Endodermal cell (in vitro differentiated cells): ENCODE results near the gene ASB10. TPM values are rescaled to one million over a fixed set of nuclear protein-coding genes. Genes with fewer than 3 reads are reported as not detected.
A peak's percentile ranks its signal among the peaks of the same experiment; 100 is the strongest.

Experiments
- DNase-seq: peaks from one replicate; pipeline ENCODE4 v3.0.0-alpha.2; 2017
- H3K27ac ChIP-seq: 2 replicates; pipeline ENCODE4 v1.5.1; 2013; ENCODE audit warnings: mild to moderate bottlenecking, low read depth, low read length, moderate library complexity
- H3K27me3 ChIP-seq: 2 replicates; pipeline ENCODE4 v1.6.1; 2013; ENCODE audit warnings: mild to moderate bottlenecking, low read length, moderate library complexity; ENCODE audit not compliant: insufficient read depth, control insufficient read depth, poor library complexity, severe bottlenecking
- H3K36me3 ChIP-seq: 2 replicates; pipeline ENCODE4 v1.7.0; 2013; ENCODE audit warnings: mild to moderate bottlenecking, low read length, moderate library complexity; ENCODE audit not compliant: control insufficient read depth, insufficient read depth
- H3K4me1 ChIP-seq: one replicate; pipeline ENCODE4 v1.7.0; 2013; ENCODE audit warnings: low read length; ENCODE audit not compliant: control insufficient read depth, insufficient read depth
- H3K4me3 ChIP-seq: 2 replicates; pipeline ENCODE4 v1.5.1; 2013; ENCODE audit warnings: mild to moderate bottlenecking, low read length, moderate library complexity
- H3K9ac ChIP-seq: 2 replicates; pipeline ENCODE4 v1.6.1; 2013; ENCODE audit warnings: mild to moderate bottlenecking, low read length, moderate library complexity; ENCODE audit not compliant: poor library complexity, severe bottlenecking; ENCODE audit errors: extremely low read depth
- H3K9me3 ChIP-seq: 2 replicates; pipeline ENCODE4 v1.6.1; 2013; ENCODE audit warnings: mild to moderate bottlenecking, low read length, moderate library complexity; ENCODE audit not compliant: control insufficient read depth
- H3K27ac Mint-ChIP-seq: 2 replicates; pipeline ENCODE4 v1.8.0; 2020; ENCODE audit warnings: mixed read lengths
- H3K27me3 Mint-ChIP-seq: 2 replicates; pipeline ENCODE4 v1.8.0; 2021; ENCODE audit warnings: mild to moderate bottlenecking, mixed read lengths; ENCODE audit not compliant: insufficient read depth
- H3K36me3 Mint-ChIP-seq: 2 replicates; pipeline ENCODE4 v1.8.0; 2020; ENCODE audit warnings: low read depth, mixed read lengths
- H3K4me1 Mint-ChIP-seq: 2 replicates; pipeline ENCODE4 v1.8.0; 2020; ENCODE audit warnings: mixed read lengths
- H3K4me3 Mint-ChIP-seq: 2 replicates; pipeline ENCODE4 v1.8.0; 2020; ENCODE audit warnings: mild to moderate bottlenecking, moderate library complexity, mixed read lengths
- H3K9me3 Mint-ChIP-seq: 2 replicates; pipeline ENCODE4 v1.8.0; 2020; ENCODE audit warnings: mild to moderate bottlenecking, mixed read lengths
- CTCF ChIP-seq: fragments of 200-600 bp; sonication (generic); conservative IDR thresholded peaks from 2 replicates; pipeline ENCODE4 v1.5.0; 2021; ENCODE audit warnings: antibody characterized with exemption, mild to moderate bottlenecking
- WGBS, 2 experiments: methylation state at CpG; one replicate each; pipeline versions ENCODE4 v1.1.5 to v1.1.7; 2013; ENCODE audit warnings: missing lambda C conversion rate in 2 of 2, mixed read lengths in 1 of 2; ENCODE audit not compliant: insufficient coverage in 1 of 2, insufficient read length in 1 of 2; 5-methylcytosine and 5-hydroxymethylcytosine counted together
- total RNA-seq, 2 donors: library from RNA; stranded (reverse); fragmentation: NEBNext Ultra II Directional in 1 of 2; extraction: Animal tissue kit (Norgen Biotek cat#: 25700) in 1 of 2; gene quantifications; 2 replicates in 1 of 2; 3 replicates in 1 of 2; pipeline ENCODE4 v1.2.1, GENCODE V29; 2021

Gene ASB10
- total RNA-seq, 2 donors from 2014 or later: not detected

DNA sequence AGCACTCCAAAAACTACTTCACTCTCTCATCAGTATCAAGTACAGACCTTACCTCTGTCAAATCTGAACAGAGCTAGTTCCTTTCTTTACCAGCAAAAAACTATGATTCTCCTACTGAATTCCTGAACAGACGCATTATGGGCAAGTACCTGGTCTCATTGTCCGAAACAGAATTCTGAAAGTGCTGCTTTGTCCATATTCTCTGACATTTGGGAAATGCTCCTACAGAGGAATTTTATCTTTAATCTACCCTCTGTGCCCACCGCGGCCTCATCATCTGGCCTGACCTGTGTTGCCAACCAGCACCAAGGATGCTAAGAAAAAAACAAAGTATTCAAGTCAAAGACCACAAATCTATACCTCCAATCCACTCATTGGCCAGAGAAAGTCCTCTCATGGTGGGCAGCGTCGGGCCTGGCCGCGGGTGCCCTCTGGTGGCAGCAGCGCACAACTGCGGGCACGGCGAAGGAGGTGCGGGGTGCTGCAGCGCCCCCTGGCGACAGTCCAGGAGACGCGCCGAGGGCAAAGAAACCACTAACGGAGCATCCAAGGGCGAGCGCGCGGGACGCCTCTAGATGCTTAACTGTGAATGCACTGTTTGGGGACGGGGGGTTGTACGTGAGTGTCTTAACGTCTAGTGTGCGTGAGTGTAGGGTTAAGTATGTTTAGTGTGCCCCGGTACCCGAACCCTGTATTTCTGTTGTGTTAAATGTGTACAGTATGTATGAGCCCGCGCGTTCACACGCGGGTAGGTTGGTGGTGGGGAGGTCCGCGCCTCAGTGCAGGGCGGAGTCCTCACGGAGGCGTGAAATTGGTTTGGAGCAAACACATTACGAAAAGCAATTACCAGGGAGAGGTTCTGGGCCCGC, 14.5 kb downstream of the ASB10 start:
- peaks cover 59% of the 10 kb centered on the region for H3K27me3 ChIP-seq
- H3K4me3 Mint-ChIP-seq: no peak overlapping the region

GRCh38 chr7:151168787-151169162, 18.3 kb downstream of the ASB10 start:
- H3K36me3 ChIP-seq: no peaks in the 10 kb centered on the region
- peaks cover 85% of the 10 kb centered on the region for H3K27me3 ChIP-seq
- no peaks in the 10 kb centered on the region for H3K4me1 ChIP-seq
- no peak for TF ChIP-seq CTCF
- H3K9ac ChIP-seq: no peak overlapping the region
- H3K36me3 Mint-ChIP-seq: no peaks in the 10 kb centered on the region
- no peak overlapping the region for H3K27ac Mint-ChIP-seq
- no peak overlapping the region for H3K4me3 ChIP-seq
- H3K9me3 ChIP-seq: peaks cover 7% of the 10 kb centered on the region
- H3K27me3 Mint-ChIP-seq: peaks cover 58% of the 10 kb centered on the region
- DNase-seq: no peak
- H3K9me3 Mint-ChIP-seq: peaks cover 10% of the 10 kb centered on the region
- WGBS, 2 experiments: 22 to 30% methylated on average over 4 to 10 of the region's 10 CpGs
- peak overlapping the region; percentile 32 for H3K4me3 Mint-ChIP-seq
- peaks cover 9% of the 10 kb centered on the region for H3K4me1 Mint-ChIP-seq
- H3K27ac ChIP-seq: no peak overlapping the region

More for the DNA sequence above, 14.5 kb downstream of the ASB10 start:
- peaks cover 7% of the 10 kb centered on the region for H3K9me3 ChIP-seq
- H3K4me1 ChIP-seq: no peaks in the 10 kb centered on the region
- peaks cover 2% of the 10 kb centered on the region for H3K36me3 Mint-ChIP-seq
- no peak overlapping the region for H3K27ac Mint-ChIP-seq
- peaks cover 93% of the 10 kb centered on the region for H3K27me3 Mint-ChIP-seq
- peak; percentile 93 for DNase-seq
- no peak overlapping the region for H3K27ac ChIP-seq
- H3K9ac ChIP-seq: no peak overlapping the region
- 36 to 46% methylated on average over 24 to 42 of the region's 42 CpGs for WGBS, 2 experiments
- H3K36me3 ChIP-seq: no peaks in the 10 kb centered on the region
- TF ChIP-seq CTCF: peak; percentile 100
- H3K4me3 ChIP-seq: no peak overlapping the region
- H3K4me1 Mint-ChIP-seq: peaks cover 9% of the 10 kb centered on the region
- peaks cover 19% of the 10 kb centered on the region for H3K9me3 Mint-ChIP-seq

DNA sequence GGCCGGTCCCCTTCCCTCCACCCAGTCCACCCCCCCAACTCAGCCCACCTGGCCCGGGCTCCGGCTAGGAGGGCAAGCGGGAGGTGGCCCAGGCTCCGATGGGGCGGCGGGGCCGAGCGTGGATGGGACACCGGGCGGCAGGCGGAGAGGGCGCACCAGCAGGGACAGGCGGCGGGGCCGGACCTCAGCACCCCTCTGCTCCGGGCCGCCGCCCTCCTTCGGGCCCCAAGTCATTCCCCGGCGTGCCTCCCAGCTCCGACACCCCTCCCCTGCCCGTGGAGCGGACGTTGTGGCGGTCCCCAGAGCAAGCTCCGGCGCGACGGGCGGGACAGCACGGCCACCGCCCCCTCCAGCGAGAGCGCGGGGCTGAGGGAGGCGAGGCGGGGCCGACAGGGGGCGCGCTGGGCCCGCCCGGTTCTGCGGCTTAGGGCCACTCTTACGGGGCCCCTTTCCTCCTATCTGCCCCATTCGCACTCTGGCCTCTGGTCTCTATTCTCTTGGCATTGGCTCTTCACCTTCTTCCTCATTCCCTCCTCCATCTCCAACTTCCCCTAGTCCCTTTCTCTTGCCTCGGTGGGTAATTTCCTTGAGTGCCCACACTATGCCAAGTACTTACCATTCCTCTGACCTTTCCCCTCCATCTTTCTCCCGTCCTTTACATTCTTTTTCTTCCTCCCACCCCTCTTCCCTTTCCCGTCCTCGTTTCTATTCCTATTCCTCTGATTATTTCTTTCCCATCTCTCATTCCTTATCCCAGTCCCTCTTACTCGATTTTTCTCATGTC, 18.9 kb downstream of the ASB10 start:
- Histone ChIP-seq H3K4me3 (peak overlapping the region; percentile 43), H3K4me1 (no peaks in the 10 kb centered on the region), H3K36me3 (no peaks in the 10 kb centered on the region), H3K27me3 (peaks cover 86% of the 10 kb centered on the region), H3K27ac (no peak overlapping the region), H3K9me3 (peaks cover 4% of the 10 kb centered on the region), H3K9ac (no peak overlapping the region)
- peak; percentile 96 for TF ChIP-seq CTCF
- Mint-ChIP-seq H3K4me3 (peak overlapping the region; percentile 32), H3K9me3 (peaks cover 5% of the 10 kb centered on the region), H3K4me1 (peaks cover 9% of the 10 kb centered on the region), H3K36me3 (no peaks in the 10 kb centered on the region), H3K27ac (no peak overlapping the region), H3K27me3 (peaks cover 52% of the 10 kb centered on the region)
- peak; percentile 92 for DNase-seq
- 3 to 4% methylated on average over 18 to 52 of the region's 52 CpGs for WGBS, 2 experiments
